ENCODE results near the gene KLHL14.

The KLHL14 gene

DNA sequence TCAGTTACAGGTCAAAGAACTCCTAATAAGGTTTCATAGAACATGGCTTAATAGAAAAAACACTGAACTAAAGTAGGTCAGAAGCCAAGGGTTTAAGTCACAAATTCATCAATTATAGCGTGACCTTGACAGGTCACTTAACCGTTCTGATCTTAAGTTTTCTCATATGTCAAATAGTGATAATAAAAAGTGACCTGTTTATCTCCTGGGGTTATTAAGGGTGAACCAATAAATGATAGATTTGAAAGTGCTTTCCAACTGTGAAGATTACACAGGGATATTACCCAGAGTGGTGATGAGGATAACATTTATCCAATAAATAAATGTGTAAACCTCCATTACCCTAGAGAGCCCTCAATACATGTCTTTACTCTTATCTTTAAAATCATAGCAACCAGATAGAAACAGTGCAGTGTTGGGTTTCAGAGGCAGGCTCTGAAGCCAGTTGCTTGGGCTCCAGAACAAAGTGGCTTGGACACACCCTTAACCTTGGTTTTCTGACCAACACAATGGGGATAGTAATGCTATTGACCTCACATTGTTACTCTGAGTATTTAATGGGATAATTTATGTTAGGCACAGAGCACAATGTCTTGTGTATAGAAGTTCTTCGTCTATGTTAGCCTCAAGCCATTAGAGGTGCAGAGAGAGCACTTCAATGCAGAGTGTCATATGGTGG lies 48.6 kb downstream of the KLHL14 start:
- no peaks in the 10 kb centered on the region for H3K9me3 ChIP-seq (ENCODE audit: control insufficient read depth in 5 of 5, low read length in 5 of 5)
- no peak overlapping the region for H3K4me3 ChIP-seq (ENCODE audit: low read depth in 1 of 5, low read length in 5 of 5)

DNA sequence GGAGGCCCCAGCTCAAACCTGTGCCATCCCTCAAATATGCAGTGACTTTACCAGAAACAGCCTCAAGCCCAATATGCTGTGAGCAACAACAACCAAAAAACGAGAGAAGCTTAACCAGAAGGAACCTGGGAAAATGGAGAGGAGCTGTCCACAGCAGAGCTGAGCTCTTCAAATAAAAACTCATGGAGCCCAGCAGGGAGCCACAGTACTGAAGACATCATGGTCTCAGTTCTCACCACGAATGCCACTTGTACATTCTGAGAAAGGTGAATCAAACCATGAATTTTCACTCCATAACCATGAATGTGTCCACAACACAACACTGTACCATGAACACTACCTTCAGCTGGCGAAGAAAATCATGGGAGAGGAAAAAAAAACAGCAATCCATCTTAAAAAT lies 50.5 kb downstream of the KLHL14 start:
- Histone ChIP-seq H3K36me3 (ENCODE audit: control insufficient read depth in 5 of 5, insufficient read depth in 5 of 5, low read length in 5 of 5) (no peaks in the 10 kb centered on the region), H3K27ac (ENCODE audit: low read depth, low read length) (no peak overlapping the region), H3K4me1 (ENCODE audit: control insufficient read depth in 5 of 5, insufficient read depth in 5 of 5, low read length in 5 of 5) (no peaks in the 10 kb centered on the region)

More for the DNA sequence above, 48.6 kb downstream of the KLHL14 start:
- Histone ChIP-seq H3K27ac (ENCODE audit: low read depth, low read length) (no peak overlapping the region), H3K9ac (ENCODE audit: low read length in 5 of 5) (no peak overlapping the region), H3K4me1 (ENCODE audit: control insufficient read depth in 5 of 5, insufficient read depth in 5 of 5, low read length in 5 of 5) (peaks cover 0 to 3% (median 0%) of the 10 kb centered on the region in 5 donors), H3K36me3 (ENCODE audit: control insufficient read depth in 5 of 5, insufficient read depth in 5 of 5, low read length in 5 of 5) (no peaks in the 10 kb centered on the region), H3K27me3 (ENCODE audit: control insufficient read depth in 5 of 5, insufficient read depth in 4 of 5, low read length in 5 of 5) (no peaks in the 10 kb centered on the region)

DNA sequence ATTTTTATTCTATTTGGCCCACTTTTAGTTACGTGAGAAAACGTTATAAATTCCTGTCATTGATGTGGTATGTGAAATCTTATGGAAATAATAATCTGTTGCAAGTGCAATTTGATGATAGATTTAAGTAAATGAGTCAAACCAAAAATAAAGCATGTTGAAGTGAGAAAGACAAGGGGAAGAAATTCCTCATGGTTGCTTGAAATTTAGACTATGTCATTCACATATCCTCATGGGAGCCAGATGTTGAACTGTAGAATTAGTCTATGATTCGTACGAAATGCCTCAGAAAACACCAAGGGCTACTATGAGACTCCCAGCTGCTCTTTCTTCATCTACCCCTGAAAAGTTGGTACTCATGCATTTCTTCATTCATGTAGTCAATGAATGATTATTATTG lies 55.7 kb downstream of the KLHL14 start:
- no peak overlapping the region for H3K9ac ChIP-seq (ENCODE audit: low read length in 5 of 5)
- H3K4me3 ChIP-seq (ENCODE audit: low read depth in 1 of 5, low read length in 5 of 5): no peak overlapping the region
- peaks cover 0 to 2% (median 0%) of the 10 kb centered on the region in 5 donors for H3K4me1 ChIP-seq (ENCODE audit: control insufficient read depth in 5 of 5, insufficient read depth in 5 of 5, low read length in 5 of 5)
- H3K27ac ChIP-seq (ENCODE audit: low read depth, low read length): no peak overlapping the region
- H3K27me3 ChIP-seq (ENCODE audit: control insufficient read depth in 5 of 5, insufficient read depth in 4 of 5, low read length in 5 of 5): no peaks in the 10 kb centered on the region
- H3K36me3 ChIP-seq (ENCODE audit: control insufficient read depth in 5 of 5, insufficient read depth in 5 of 5, low read length in 5 of 5): no peaks in the 10 kb centered on the region
- H3K9me3 ChIP-seq (ENCODE audit: control insufficient read depth in 5 of 5, low read length in 5 of 5): no peaks in the 10 kb centered on the region

More for the DNA sequence above, 50.5 kb downstream of the KLHL14 start:
- Histone ChIP-seq H3K9ac (ENCODE audit: low read length in 5 of 5) (no peak overlapping the region), H3K4me3 (ENCODE audit: low read depth in 1 of 5, low read length in 5 of 5) (no peak overlapping the region), H3K27me3 (ENCODE audit: control insufficient read depth in 5 of 5, insufficient read depth in 4 of 5, low read length in 5 of 5) (no peaks in the 10 kb centered on the region), H3K9me3 (ENCODE audit: control insufficient read depth in 5 of 5, low read length in 5 of 5) (no peaks in the 10 kb centered on the region)

DNA sequence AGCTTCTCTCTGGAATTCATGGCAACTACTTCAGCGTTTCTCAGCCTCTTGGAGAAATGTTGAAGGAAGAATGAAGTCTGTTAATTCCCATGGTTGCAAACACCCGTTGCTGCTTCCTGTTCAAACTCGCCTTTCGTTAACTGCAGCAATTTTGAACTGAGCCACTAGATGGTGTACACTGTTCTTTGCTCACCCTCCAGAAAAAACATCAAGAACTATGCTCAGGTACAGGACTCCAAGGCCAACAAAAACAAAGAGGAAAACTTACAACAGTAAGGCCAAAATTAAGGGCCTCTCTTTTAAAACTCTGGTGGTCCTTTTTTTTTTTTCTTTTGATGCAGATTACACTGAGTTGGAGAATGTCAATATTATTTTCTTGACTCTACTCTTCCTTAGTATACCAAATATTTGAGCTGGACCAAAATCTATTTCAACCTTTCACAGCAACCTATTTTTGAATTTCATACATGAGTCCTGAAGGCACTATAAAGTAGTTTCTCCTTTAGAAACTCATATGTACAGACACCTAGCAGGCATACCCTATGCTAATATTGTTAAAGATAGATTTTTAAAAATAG lies 58.2 kb downstream of the KLHL14 start:
- Histone ChIP-seq H3K4me3 (ENCODE audit: low read depth in 1 of 5, low read length in 5 of 5) (no peak overlapping the region), H3K9me3 (ENCODE audit: control insufficient read depth in 5 of 5, low read length in 5 of 5) (no peaks in the 10 kb centered on the region), H3K27me3 (ENCODE audit: control insufficient read depth in 5 of 5, insufficient read depth in 4 of 5, low read length in 5 of 5) (no peaks in the 10 kb centered on the region), H3K36me3 (ENCODE audit: control insufficient read depth in 5 of 5, insufficient read depth in 5 of 5, low read length in 5 of 5) (no peaks in the 10 kb centered on the region), H3K4me1 (ENCODE audit: control insufficient read depth in 5 of 5, insufficient read depth in 5 of 5, low read length in 5 of 5) (peaks cover 0 to 2% (median 0%) of the 10 kb centered on the region in 5 donors), H3K27ac (ENCODE audit: low read depth, low read length) (no peak overlapping the region), H3K9ac (ENCODE audit: low read length in 5 of 5) (no peak overlapping the region)

DNA sequence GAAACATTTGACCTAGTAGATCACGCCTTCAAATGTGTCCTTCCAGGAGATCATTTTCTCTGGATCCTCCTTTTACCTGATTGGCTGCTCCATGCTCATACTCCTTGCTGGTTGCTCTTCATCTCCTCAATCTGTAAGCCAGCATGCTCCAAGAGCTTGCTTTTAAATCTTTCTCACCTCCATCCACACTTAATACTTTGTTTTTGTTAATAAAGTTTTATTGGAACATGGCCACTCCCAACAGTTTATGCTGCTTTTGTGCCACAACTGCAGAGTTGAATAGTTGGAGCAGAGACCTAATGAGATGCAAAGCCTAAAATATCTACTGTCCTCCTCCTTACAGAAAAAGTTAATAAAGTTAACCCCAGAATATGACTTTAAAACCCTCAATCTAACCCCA lies 60.0 kb downstream of the KLHL14 start:
- Histone ChIP-seq H3K27me3 (ENCODE audit: control insufficient read depth in 5 of 5, insufficient read depth in 4 of 5, low read length in 5 of 5) (no peaks in the 10 kb centered on the region), H3K36me3 (ENCODE audit: control insufficient read depth in 5 of 5, insufficient read depth in 5 of 5, low read length in 5 of 5) (no peaks in the 10 kb centered on the region), H3K4me3 (ENCODE audit: low read depth in 1 of 5, low read length in 5 of 5) (no peak overlapping the region), H3K4me1 (ENCODE audit: control insufficient read depth in 5 of 5, insufficient read depth in 5 of 5, low read length in 5 of 5) (peaks cover 0 to 2% (median 0%) of the 10 kb centered on the region in 5 donors), H3K27ac (ENCODE audit: low read depth, low read length) (no peak overlapping the region), H3K9me3 (ENCODE audit: control insufficient read depth in 5 of 5, low read length in 5 of 5) (no peaks in the 10 kb centered on the region), H3K9ac (ENCODE audit: low read length in 5 of 5) (no peak overlapping the region)

DNA sequence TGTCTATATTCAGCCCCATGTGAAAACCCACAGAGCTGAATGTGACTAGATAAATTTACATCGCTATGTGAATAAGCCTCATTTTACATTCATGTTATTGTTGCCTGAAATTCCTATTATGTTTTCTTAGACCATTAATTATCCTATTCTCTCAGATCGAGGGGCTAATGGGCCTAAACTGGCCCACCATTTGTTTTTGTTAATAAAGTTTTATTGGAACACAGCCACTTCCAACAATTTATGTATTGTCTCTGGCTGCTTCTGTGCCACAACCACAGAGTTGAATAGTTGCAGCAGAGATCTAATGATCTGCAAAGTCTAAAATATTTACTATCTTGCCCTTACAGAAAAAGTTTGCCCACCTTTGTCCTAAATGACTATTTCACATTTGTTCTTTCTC lies 61.0 kb downstream of the KLHL14 start:
- Histone ChIP-seq H3K36me3 (ENCODE audit: control insufficient read depth in 5 of 5, insufficient read depth in 5 of 5, low read length in 5 of 5) (no peaks in the 10 kb centered on the region), H3K4me3 (ENCODE audit: low read depth in 1 of 5, low read length in 5 of 5) (no peak overlapping the region), H3K27ac (ENCODE audit: low read depth, low read length) (no peak overlapping the region), H3K4me1 (ENCODE audit: control insufficient read depth in 5 of 5, insufficient read depth in 5 of 5, low read length in 5 of 5) (peaks cover 0 to 2% (median 0%) of the 10 kb centered on the region in 5 donors), H3K27me3 (ENCODE audit: control insufficient read depth in 5 of 5, insufficient read depth in 4 of 5, low read length in 5 of 5) (peaks cover 0 to under 1% (median 0%) of the 10 kb centered on the region in 5 donors), H3K9ac (ENCODE audit: low read length in 5 of 5) (no peak overlapping the region), H3K9me3 (ENCODE audit: control insufficient read depth in 5 of 5, low read length in 5 of 5) (no peaks in the 10 kb centered on the region)

DNA sequence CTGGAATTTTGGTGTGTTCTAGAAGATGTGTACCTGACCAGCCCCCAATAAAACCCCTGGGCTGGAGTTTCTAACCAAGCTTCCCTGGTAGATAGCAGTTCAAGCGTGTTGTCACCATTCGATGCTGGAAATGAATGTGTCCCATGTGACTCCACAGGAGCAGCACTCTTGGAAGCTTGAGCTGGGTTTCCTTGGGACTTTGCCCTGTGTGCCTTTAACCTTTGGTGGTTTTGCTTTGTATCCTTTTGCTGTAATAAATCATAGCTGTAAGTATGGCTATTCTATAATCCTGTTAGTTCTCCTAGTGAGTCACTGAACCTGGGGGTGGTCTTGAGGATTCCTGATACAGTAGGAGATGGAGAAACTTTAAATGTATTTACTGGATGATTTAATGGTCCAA lies 65.2 kb downstream of the KLHL14 start:
- no peaks in the 10 kb centered on the region for H3K9me3 ChIP-seq (ENCODE audit: control insufficient read depth in 5 of 5, low read length in 5 of 5)
- H3K9ac ChIP-seq (ENCODE audit: low read length in 5 of 5): no peak overlapping the region
- H3K27ac ChIP-seq (ENCODE audit: low read depth, low read length): no peak overlapping the region
- no peaks in the 10 kb centered on the region for H3K36me3 ChIP-seq (ENCODE audit: control insufficient read depth in 5 of 5, insufficient read depth in 5 of 5, low read length in 5 of 5)
- H3K4me1 ChIP-seq (ENCODE audit: control insufficient read depth in 5 of 5, insufficient read depth in 5 of 5, low read length in 5 of 5): no peaks in the 10 kb centered on the region
- H3K4me3 ChIP-seq (ENCODE audit: low read depth in 1 of 5, low read length in 5 of 5): no peak overlapping the region
- H3K27me3 ChIP-seq (ENCODE audit: control insufficient read depth in 5 of 5, insufficient read depth in 4 of 5, low read length in 5 of 5): peaks cover 0 to 2% (median 0%) of the 10 kb centered on the region in 5 donors

DNA sequence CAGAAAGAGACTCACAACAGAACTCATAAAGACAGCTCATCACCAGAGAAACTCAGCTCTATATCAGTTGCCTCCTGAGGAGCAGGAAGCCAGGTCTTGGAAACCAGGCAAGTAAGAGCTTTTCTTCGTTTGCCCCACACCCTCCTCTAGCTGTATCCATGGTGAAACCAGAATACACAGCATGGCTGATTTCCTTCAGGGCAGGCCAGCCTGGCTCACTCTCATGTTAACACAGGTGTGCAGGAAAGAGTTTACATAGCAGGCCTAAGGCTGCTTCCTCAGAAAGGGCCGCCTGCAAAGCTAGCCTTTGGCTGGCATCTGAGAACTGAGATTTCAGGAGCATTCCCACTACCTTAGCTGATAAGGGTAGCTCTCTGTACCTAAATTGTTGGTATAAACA lies 65.7 kb downstream of the KLHL14 start:
- Histone ChIP-seq H3K9me3 (ENCODE audit: control insufficient read depth in 5 of 5, low read length in 5 of 5) (no peaks in the 10 kb centered on the region), H3K36me3 (ENCODE audit: control insufficient read depth in 5 of 5, insufficient read depth in 5 of 5, low read length in 5 of 5) (no peaks in the 10 kb centered on the region), H3K4me3 (ENCODE audit: low read depth in 1 of 5, low read length in 5 of 5) (no peak overlapping the region), H3K27ac (ENCODE audit: low read depth, low read length) (no peak overlapping the region), H3K4me1 (ENCODE audit: control insufficient read depth in 5 of 5, insufficient read depth in 5 of 5, low read length in 5 of 5) (no peaks in the 10 kb centered on the region), H3K9ac (ENCODE audit: low read length in 5 of 5) (no peak overlapping the region), H3K27me3 (ENCODE audit: control insufficient read depth in 5 of 5, insufficient read depth in 4 of 5, low read length in 5 of 5) (peaks cover 0 to 2% (median 0%) of the 10 kb centered on the region in 5 donors)

DNA sequence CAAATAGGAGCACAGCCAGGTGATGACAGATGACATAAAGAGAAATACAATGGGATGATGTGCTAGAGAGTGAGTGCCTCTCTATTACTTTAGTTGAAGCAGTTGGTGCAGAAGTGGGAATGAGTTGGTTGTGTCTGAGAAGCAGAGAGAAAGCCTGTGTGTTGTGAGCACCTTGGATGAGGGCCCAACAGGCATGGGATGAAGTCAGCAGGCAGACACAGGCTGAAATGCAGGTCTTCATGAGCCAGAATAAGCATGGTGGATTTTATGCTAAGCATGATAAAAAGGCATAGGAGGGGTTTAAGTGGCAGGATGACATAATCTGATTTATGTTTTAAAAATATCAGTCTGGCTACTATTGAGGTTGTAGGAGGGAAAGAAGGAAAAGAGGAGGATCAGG lies 71.5 kb downstream of the KLHL14 start:
- H3K9ac ChIP-seq (ENCODE audit: low read length in 5 of 5): no peak overlapping the region
- no peaks in the 10 kb centered on the region for H3K27me3 ChIP-seq (ENCODE audit: control insufficient read depth in 5 of 5, insufficient read depth in 4 of 5, low read length in 5 of 5)
- no peak overlapping the region for H3K4me3 ChIP-seq (ENCODE audit: low read depth in 1 of 5, low read length in 5 of 5)
- H3K9me3 ChIP-seq (ENCODE audit: control insufficient read depth in 5 of 5, low read length in 5 of 5): no peaks in the 10 kb centered on the region
- no peaks in the 10 kb centered on the region for H3K4me1 ChIP-seq (ENCODE audit: control insufficient read depth in 5 of 5, insufficient read depth in 5 of 5, low read length in 5 of 5)
- no peak overlapping the region for H3K27ac ChIP-seq (ENCODE audit: low read depth, low read length)
- H3K36me3 ChIP-seq (ENCODE audit: control insufficient read depth in 5 of 5, insufficient read depth in 5 of 5, low read length in 5 of 5): no peaks in the 10 kb centered on the region

DNA sequence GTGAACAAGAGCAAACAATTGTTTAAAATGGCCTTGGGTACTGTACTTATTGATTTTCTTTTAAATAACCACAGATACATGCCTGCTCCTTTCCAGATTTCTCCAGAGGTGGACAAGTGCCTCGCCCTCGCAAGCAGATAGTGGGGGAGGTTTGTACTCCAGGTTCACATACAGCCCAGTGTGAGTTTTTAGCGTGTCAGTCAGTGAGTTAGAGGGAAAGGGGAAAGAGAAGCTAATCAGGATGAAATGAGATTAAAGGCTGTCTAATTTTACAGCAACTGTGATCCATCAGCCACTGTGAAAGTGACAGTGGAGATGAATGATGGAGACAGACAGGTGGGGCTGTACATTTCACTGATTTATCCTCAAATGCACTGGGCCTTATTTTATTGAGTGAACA lies 74.7 kb downstream of the KLHL14 start:
- H3K27ac ChIP-seq (ENCODE audit: low read depth, low read length): no peak overlapping the region
- no peaks in the 10 kb centered on the region for H3K36me3 ChIP-seq (ENCODE audit: control insufficient read depth in 5 of 5, insufficient read depth in 5 of 5, low read length in 5 of 5)
- H3K4me1 ChIP-seq (ENCODE audit: control insufficient read depth in 5 of 5, insufficient read depth in 5 of 5, low read length in 5 of 5): no peaks in the 10 kb centered on the region
- no peak overlapping the region for H3K9ac ChIP-seq (ENCODE audit: low read length in 5 of 5)
- H3K27me3 ChIP-seq (ENCODE audit: control insufficient read depth in 5 of 5, insufficient read depth in 4 of 5, low read length in 5 of 5): no peaks in the 10 kb centered on the region
- H3K9me3 ChIP-seq (ENCODE audit: control insufficient read depth in 5 of 5, low read length in 5 of 5): no peaks in the 10 kb centered on the region
- no peak overlapping the region for H3K4me3 ChIP-seq (ENCODE audit: low read depth in 1 of 5, low read length in 5 of 5)

Measured in subcutaneous abdominal adipose tissue (tissue), 5 donors.